HG03571 (cell line): Measurements from ENCODE around the gene CT45A5.
"Not testable (repeated sequence)": the region's sequence is repeated elsewhere in the genome, so short reads cannot be mapped to it uniquely, and the experiment has no call there.

ENCODE experiments used
- ATAC-seq: cut with Tn5 transposase; IDR thresholded peaks from one replicate; pipeline ENCODE4 v1.9.1; 2021; ENCODE audit not compliant: unreplicated experiment

CT45A5 gene, protein sequence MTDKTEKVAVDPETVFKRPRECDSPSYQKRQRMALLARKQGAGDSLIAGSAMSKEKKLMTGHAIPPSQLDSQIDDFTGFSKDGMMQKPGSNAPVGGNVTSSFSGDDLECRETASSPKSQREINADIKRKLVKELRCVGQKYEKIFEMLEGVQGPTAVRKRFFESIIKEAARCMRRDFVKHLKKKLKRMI

DNA sequence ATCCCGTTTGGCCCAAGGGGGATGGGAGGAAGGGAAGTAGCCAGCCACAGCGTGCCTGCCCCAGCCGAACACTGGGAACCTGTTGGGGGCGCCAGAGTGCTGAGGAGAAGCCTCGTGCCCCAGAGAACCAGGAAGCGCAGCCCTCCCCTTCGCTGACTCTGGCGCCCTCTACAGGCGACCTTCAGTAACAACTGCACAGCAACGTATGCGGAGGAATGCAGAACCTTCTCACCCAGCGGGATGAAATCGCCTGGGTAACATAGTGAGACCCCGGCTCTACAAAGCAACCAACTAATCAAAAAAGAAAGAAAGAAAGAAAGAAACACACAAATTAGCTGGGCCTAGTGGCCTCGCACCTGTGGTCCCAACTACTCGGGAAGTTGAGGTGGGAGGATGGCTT lies at the start of gene CT45A5:
TSS of gene CT45A5 (minus strand) at position 101 of the 400 bp plus-strand sequence. CDS start 3,774 bp downstream, outside the sequence.
- not testable (repeated sequence) for ATAC-seq

DNA sequence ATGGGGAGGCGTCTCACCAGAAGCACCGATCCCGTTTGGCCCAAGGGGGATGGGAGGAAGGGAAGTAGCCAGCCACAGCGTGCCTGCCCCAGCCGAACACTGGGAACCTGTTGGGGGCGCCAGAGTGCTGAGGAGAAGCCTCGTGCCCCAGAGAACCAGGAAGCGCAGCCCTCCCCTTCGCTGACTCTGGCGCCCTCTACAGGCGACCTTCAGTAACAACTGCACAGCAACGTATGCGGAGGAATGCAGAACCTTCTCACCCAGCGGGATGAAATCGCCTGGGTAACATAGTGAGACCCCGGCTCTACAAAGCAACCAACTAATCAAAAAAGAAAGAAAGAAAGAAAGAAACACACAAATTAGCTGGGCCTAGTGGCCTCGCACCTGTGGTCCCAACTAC lies 34.6 kb upstream of the CT45A5 start, which contains the start of gene CT45A2:
TSS of gene CT45A2 (minus strand) at position 101 of the 400 bp plus-strand sequence. CDS start 3,747 bp downstream, outside the sequence.
- not testable (repeated sequence) for ATAC-seq

DNA sequence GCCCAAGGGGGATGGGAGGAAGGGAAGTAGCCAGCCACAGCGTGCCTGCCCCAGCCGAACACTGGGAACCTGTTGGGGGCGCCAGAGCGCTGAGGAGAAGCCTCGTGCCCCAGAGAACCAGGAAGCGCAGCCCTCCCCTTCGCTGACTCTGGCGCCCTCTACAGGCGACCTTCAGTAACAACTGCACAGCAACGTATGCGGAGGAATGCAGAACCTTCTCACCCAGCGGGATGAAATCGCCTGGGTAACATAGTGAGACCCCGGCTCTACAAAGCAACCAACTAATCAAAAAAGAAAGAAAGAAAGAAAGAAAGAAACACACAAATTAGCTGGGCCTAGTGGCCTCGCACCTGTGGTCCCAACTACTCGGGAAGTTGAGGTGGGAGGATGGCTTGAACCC lies 17.4 kb upstream of the CT45A5 start, which contains the start of gene CT45A6:
TSS of gene CT45A6 (minus strand) at position 101 of the 400 bp plus-strand sequence. CDS start 3,794 bp downstream, outside the sequence.
- not testable (repeated sequence) for ATAC-seq

DNA sequence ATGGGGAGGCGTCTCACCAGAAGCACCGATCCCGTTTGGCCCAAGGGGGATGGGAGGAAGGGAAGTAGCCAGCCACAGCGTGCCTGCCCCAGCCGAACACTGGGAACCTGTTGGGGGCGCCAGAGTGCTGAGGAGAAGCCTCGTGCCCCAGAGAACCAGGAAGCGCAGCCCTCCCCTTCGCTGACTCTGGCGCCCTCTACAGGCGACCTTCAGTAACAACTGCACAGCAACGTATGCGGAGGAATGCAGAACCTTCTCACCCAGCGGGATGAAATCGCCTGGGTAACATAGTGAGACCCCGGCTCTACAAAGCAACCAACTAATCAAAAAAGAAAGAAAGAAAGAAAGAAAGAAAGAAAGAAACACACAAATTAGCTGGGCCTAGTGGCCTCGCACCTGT lies 17.2 kb downstream of the CT45A5 start, which contains the start of gene CT45A3:
TSS of gene CT45A3 (minus strand) at position 101 of the 400 bp plus-strand sequence. CDS start 3,747 bp downstream, outside the sequence.
- ATAC-seq: not testable (repeated sequence)

DNA sequence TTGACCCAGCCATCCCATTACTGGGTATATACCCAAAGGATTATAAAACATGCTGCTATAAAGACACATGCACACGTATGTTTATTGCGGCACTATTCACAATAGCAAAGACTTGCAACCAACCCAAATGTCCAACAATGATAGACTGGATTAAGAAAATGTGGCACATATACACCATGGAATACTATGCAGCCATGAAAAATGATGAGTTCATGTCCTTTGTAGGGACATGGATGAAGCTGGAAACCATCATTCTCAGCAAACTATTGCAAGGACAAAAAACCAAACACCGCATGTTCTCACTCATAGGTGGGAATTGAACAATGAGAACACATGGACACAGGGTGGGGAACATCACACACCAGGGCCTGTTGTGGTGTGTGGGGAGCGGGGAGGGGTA lies 40.6 kb downstream of the CT45A5 start:
- not testable (repeated sequence) for ATAC-seq

DNA sequence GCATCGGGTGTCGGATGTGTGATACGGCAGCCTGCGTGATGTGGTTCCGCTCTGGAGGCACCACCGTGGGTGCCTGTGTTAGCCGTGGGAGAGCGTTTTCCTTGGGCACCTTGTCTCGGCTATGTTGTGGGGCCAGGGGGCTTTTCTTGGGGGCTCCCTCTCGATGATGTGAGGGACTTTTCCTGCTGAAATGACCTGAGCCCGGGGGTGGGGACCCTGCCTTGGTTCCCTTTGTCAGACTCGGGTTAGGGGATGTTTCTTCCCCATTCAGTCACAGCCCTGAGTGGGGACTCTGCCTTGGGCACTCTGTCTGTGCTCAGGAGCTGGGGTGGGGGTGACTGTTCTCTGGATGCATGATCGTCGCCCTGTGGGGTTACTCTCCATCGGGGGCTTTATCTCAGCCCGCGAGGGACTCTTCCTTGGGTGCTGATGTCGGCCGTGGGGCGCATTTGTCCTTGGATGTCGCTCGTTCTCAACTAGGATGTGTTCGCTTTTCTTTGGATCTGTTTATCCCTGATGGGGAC lies 44.0 kb downstream of the CT45A5 start:
- ATAC-seq: no peak

DNA sequence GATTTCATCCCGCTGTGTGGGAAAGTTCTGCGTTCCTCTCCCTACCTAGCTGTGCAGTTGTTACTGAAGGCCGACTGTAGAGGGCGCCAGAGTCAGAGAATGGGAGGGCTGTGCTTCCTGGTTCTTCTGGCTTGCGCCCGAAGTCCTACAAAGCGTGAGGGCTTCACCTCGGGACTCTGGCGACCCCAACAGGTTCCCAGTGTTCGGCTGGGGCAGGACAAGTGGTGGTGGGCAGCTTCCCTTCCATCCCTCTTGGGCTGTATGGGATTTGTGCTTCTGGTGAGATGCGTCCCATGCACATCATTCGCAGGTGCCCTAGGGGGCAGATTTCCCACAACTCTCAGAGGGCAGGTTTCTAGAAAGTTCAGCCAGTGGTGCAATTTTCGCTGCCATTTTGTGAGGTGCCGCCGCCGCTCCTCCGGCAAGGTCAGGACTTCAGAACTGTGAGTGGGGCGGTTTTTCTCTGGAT lies 44.6 kb downstream of the CT45A5 start:
- no peak for ATAC-seq

DNA sequence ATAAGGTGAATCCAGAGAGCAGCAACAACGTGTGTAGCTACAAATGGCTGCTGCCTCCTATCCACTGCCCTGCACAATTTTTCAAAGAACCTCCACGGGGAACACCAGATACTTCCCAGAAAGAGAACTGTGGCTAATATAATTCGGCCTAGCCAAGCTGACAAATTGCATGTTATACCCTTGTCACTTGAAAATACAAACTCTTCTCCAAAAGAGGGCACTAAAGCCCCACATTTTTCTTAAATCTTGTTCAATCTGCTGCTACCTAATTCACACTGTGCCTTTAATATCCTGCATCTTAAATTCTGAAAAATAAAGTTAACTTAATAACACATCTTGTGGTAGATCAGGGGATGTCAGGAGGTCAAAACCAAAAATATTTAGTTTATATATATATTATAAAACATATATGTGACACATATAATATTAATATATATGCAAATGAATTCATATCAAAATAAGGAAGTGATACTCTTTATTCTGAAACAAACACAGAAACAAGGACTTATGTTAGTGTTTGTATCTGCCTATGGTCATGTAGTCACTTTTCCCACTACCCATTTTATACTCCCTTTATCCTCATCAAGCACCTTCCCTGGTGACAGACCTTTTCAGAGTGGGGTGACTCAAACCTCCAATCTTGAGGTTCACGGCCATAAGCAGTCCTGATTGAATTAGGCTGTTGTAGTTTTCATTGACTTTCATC lies 47.8 kb downstream of the CT45A5 start:
- no peak for ATAC-seq

DNA sequence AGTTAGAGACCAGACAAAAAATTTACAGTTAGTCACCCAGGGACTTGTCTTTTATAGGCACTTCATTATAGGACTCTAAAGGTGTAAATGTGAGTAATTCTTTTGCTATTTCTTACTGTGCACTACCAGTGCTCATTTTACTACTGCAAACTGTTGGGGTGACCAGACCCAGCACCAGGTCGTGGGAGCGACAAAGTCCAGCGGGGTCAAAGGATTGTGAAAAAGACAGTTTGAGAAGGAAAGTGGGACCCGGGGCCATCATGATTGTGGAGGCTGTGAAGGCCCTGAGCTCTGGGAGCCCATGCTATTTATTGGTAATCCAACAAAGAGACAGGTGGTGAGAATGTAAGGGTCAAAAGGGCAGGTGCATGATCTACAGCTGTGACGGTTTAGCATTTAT lies 50.6 kb downstream of the CT45A5 start:
- ATAC-seq: not testable (repeated sequence)
